Non-pigmented ciliary epithelial cell (primary cell): ENCODE results near the gene AKAP6.
A peak's percentile ranks its signal among the peaks of the same experiment; 100 is the strongest.
"Not testable (repeated sequence)": the region's sequence is repeated elsewhere in the genome, so short reads cannot be mapped to it uniquely, and the experiment has no call there.

Experiments used
- DNase-seq: peaks from one replicate; pipeline ENCODE4 v3.0.0-alpha.2; 2010; ENCODE audit warnings: low read depth

Gene AKAP6

GRCh38 chr14:32443890-32444661 is 115.0 kb downstream of the AKAP6 start:
- DNase-seq, result no peak

DNA sequence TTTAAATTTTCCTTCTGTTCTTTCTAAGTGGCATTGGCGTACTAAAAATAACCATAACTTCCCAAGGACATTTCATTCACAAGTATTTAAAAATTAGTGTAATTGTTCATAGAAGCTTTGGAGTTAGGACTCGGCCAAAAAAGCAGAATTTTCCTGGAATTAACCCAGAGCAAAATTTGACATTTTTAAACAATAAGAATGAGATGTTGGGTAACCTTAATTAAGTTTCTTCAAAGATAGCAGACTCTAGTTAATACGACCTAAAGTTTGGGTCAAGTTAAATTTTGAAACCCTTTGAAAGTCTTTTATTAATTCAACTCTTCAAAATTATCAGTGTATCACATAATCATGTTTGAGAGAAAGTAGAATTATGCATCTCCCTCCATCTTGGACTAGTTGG is 118.3 kb downstream of the AKAP6 start:
- no peak for DNase-seq

GRCh38 chr14:32449648-32450047 is 120.5 kb downstream of the AKAP6 start:
- no peak for DNase-seq

- no peak for DNase-seq
Observed at GRCh38 chr14:32450919-32451675, 122.0 kb downstream of the AKAP6 start.

DNA sequence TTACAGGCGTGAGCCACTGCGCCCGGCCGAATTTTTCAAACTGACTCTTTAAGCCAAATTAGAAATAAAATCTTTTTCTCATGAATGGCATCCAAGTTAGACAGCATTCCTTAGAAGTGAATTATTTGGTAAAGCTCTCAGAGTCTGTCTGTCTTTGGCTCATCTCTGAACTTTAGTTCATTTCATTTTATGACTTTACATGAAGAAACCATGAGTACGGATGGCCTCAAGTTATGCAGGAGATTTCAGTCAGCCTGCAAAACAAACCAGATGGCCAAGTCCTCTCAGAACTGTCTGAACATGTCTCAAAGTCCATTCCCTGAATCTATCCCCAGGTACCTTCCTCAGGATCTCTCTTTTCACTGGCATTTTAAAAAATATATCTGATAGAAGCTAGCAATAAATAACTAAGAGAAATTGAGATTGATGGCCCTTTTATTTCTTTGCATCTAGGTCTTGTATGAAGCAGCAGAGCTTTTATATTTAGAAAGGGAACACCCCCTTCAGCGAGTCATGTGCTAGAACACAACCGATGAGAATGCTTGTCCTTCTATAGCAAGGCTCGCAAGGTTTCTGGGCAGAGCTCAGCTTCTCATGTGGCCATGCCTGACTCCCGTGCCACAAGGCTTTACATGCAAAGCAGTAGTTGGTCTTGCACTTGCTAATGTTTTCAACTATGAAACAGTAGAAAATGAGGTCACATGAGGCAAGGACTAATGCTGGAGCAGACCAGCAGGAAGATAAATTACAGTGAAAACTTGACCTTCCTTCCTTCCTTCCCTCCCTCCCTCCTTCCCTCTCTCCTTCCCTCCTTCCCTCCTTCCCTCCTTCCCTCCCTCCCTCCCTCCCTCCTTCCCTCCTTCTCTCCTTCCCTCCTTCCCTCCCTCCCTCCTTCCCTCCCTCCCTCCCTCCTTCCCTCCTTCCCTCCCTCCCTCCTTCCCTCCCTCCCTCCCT is 125.0 kb downstream of the AKAP6 start:
- no peak for DNase-seq

- peak; percentile 71 for DNase-seq
Observed at GRCh38 chr14:32457213-32457920, 128.3 kb downstream of the AKAP6 start.

DNA sequence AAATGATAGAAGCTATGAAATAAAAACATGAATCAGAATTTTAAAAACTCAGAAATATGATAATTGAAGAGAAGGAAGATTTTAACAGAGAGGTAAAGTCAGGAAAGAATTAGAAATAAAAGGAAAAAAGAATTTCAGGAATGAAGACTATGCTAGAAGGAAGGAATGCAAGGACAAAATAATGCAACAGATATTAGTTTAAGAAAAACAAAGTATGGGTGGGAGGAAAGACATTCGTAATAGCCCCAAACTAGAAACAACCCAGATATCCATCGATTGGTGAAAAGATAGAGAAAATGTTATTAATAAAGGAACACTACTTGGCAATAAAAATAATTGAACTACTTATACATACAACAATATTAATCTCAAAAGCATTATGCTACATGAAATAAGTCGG is 129.6 kb downstream of the AKAP6 start:
- DNase-seq, result no peak

GRCh38 chr14:32460267-32460666 is 131.2 kb downstream of the AKAP6 start:
- no peak for DNase-seq

- DNase-seq, result not testable (repeated sequence)
Observed at GRCh38 chr14:32462553-32462952, 133.5 kb downstream of the AKAP6 start.

- no peak for DNase-seq
Observed at GRCh38 chr14:32468955-32469354, 139.9 kb downstream of the AKAP6 start.

DNA sequence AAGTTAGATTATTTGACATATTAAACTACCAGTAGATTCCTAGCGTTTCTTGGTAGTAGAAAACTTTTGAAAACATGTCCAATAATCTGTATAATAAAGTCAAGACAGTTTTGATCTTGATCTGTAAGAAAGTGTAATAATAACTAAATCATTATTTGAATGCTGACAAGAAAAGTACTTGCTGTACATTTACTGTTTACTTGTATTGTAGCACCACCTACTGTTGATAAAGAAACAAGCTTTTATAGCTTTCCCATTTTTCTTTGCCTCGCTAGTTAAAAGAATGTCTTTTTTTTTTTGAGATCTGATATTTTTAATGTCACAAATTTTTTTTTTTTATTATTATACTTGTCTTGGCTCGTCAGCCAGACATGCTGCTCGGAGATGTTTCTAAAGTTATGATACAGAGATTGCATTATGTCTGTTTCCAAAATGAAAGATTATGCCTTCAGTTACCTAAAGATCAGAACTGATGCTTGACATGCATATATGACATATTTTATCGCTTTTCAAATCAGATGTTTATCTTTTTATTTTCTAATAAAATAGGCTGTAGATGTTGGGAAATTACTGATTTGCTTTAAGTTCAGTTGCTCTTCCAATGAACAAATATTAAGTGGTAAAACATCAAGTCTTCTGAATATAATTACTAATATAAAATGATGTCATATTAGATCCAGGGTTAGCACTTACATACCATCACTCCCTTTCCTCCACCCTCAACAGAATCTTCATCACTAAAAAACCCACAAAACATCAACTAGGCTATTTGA is 140.5 kb downstream of the AKAP6 start:
- no peak for DNase-seq

DNA sequence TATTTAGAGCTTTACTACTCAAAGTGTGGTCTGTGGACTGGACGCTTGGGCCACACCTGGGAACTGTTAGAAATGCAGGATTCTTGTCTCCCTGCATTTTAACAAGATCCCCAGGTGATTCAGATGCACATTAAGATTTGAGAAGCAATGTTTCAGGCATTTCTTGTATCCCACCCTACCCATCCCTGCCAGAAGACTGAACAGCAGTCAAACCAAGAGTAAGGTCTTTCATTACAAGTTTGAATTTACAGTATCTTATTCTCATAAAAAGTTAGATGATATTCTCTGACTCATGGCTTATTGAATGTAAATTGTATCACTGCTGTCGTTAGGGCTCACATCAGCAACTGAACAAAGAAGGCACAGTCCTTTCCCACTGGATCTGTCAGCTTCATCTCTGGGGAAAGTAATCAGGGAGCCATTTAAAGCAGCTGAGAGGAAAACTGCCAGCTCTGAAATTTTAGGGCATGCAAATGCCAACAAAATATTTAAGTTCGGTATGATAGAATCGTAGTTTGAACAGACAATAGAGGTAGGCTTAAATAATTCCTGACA is 141.1 kb downstream of the AKAP6 start:
- DNase-seq, result no peak

- DNase-seq, result no peak
Observed at GRCh38 chr14:32471181-32471580, 142.1 kb downstream of the AKAP6 start.

DNA sequence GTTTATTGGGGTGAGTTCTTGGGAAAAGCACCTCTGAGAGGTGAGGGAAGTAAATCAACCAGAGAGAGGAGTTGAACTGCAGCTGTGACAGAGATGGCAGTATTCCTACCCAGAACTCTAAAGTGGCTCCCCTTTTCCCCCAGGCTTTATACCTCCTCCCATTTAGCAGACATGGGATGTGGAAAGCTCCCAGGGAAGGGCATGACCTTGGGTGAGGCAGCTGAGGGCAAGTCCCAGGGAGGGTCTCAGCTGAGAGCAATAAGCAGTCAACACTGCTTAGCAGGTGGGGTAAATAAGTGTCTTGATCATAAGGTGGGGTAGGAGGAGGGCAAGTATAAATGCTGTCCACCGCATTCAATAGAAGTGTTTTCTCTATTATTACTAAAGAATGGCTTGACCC is 143.0 kb downstream of the AKAP6 start:
- DNase-seq, result no peak

DNA sequence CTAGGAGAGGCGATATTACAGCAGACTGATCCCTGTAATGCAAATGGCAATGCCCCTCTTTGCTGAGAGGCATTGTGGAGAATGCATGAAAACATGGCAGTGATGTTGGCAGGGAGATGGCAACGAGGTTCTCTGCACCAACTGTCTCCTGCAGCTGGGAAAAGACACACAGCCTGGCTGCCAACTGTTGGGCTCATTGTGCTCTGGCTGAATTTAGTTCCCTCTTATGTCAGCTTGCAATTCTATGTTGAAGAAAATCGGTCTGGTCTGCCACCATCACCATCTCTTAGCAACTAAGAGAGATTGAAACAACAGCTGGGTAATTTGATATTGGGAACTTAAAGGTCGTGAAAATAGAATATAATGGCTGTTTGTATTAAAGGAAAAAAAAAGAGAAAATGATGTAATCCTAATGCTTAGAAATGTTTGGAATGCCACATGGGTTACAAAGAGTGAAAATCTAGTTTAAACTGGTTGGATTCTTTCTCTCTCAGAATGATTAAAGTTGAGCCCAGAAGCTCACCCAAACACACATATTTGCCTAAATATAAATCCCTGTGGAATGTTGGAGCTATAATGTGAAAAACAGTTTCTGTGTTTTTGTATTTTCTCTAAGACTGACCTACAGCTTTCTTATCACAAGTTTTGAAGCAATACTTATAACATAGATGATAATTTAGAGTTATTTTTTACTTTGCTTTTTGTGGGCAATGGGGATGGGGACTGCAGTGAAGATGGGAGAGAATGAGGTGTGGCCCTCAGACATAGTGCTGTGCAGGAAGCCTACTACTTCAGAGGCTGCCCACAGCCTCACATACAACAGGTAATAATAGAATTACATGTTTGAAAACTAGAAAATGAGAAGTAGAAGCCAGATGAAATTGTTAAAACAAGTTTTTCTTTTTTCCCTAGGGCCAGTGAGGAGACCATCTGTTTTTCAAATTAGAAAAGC is 143.7 kb downstream of the AKAP6 start:
- DNase-seq, result peak; percentile 63

- DNase-seq, result no peak
Observed at GRCh38 chr14:32473464-32473855, 144.4 kb downstream of the AKAP6 start.

DNA sequence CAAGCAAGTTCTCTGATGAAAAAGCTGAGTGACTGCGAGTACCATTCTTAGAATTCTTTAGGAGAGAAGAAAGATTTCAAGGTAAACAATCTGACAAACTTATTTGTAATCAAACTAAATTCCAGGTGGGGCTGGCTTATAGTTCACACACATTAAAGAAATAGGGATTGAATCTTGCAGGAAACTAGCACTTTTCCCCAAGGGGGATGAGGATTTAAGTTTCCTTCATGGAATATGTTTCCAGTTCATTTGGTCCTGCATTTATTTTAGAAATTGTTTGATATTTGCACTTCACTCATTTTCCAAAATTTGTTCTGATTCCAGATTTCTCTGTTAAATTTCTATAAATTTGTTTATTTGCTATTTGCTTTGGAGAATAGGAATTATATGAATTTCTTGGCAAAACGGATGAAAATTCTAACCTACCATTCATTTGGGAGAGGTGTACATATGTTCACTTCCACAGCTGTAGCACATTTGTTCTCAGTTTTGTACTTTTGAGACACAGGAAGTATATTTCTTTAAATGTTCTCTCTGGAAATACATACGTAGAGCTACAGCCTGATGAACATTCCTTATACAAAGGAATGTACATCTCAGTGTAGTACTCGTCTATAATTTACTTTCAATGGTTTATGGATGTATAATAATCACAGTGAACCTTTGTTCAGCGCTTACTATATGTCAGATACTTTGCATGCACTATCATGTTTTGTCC is 145.5 kb downstream of the AKAP6 start:
- no peak for DNase-seq

GRCh38 chr14:32476532-32476931 is 147.4 kb downstream of the AKAP6 start:
- no peak for DNase-seq

DNA sequence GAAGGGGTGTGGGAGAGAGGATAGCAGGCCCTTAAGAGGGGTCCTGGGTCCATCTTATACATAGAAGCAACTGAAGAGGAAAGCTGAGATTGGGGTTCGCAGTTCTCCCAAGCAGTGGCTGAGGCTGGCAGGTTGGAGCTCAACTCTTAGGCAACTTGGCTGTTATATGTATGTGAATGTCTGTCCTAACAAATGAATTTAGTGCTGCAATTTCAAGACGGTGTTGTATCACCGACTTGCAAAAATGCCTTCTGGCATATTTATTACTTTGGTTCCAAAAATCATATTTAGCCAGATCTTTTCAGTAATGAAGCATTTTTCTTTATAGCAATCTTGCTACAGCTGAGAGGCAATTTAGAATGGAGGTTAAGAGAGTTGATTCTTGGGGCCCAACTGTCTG is 148.3 kb downstream of the AKAP6 start:
- no peak for DNase-seq
